GM18873 (cell line): Measurements from ENCODE around the gene KIF26A.

ENCODE experiments used
- ATAC-seq: cut with Tn5 transposase; IDR thresholded peaks from one replicate; pipeline ENCODE4 v1.9.1; 2021; ENCODE audit warnings: mild to moderate bottlenecking, moderate library complexity, moderate number of reproducible peaks; ENCODE audit not compliant: unreplicated experiment, low FRiP score

The KIF26A gene

GRCh38 chr14:104101086-104101621 is 37.2 kb upstream of the KIF26A start:
- no peak for ATAC-seq

- no peak for ATAC-seq
Observed at GRCh38 chr14:104101651-104102281, 36.6 kb upstream of the KIF26A start.

GRCh38 chr14:104102282-104102914 is 36.0 kb upstream of the KIF26A start:
- ATAC-seq, result no peak

- no peak for ATAC-seq
Observed at GRCh38 chr14:104103061-104103445, 35.3 kb upstream of the KIF26A start.

- ATAC-seq, result no peak
Observed at GRCh38 chr14:104103446-104104075, 34.8 kb upstream of the KIF26A start.

GRCh38 chr14:104104076-104104901 is 34.1 kb upstream of the KIF26A start:
- no peak for ATAC-seq

- no peak for ATAC-seq
Observed at GRCh38 chr14:104105071-104105821, 33.1 kb upstream of the KIF26A start.

- no peak for ATAC-seq
Observed at GRCh38 chr14:104105822-104106470, 32.4 kb upstream of the KIF26A start.

GRCh38 chr14:104106471-104106991 is 31.9 kb upstream of the KIF26A start:
- no peak for ATAC-seq

- no peak for ATAC-seq
Observed at GRCh38 chr14:104107101-104107581, 31.2 kb upstream of the KIF26A start.

- no peak for ATAC-seq
Observed at GRCh38 chr14:104107611-104108569, 30.5 kb upstream of the KIF26A start.

GRCh38 chr14:104108570-104109541 is 29.5 kb upstream of the KIF26A start:
- no peak for ATAC-seq

GRCh38 chr14:104109731-104110361 is 28.5 kb upstream of the KIF26A start:
- ATAC-seq, result no peak

- no peak for ATAC-seq
Observed at GRCh38 chr14:104110491-104111209, 27.7 kb upstream of the KIF26A start.

GRCh38 chr14:104111301-104112112 is 26.9 kb upstream of the KIF26A start:
- ATAC-seq, result no peak
